Keratinocyte (primary cell): ENCODE data around the gene HS3ST1.

Source experiments
- CTCF ChIP-seq, 3 experiments: IDR thresholded peaks in 1 of 3; conservative IDR thresholded peaks in 1 of 3; optimal IDR thresholded peaks in 1 of 3; 2 replicates in 2 of 3; 3 replicates in 1 of 3; pipeline versions ENCODE3 to v1.5.1; 2011; ENCODE audit warnings: low read length in 3 of 3, mild to moderate bottlenecking in 3 of 3, moderate library complexity in 2 of 3, control low read depth in 1 of 3, inconsistent platforms in 1 of 3; ENCODE audit not compliant: insufficient read depth in 2 of 3; ENCODE audit errors: extremely low read depth in 1 of 3
- EZH2 ChIP-seq: IDR thresholded peaks from one replicate; pipeline ENCODE4 v1.6.1; 2012; ENCODE audit warnings: inconsistent platforms, mild to moderate bottlenecking, low read length, moderate library complexity

- TF ChIP-seq CTCF (optimal IDR thresholded peaks at IDR 0.05 in 1 of 3, IDR thresholded peaks at IDR 0.05 in 1 of 3, conservative IDR thresholded peaks at IDR 0.05 in 1 of 3; ENCODE audit: extremely low read depth in 1 of 3, insufficient read depth in 2 of 3, low read length in 3 of 3) = no peak
- no peak for TF ChIP-seq EZH2
Measured at GRCh38 chr4:11429699-11430045, 978 bp upstream of the HS3ST1 start.
